Immature natural killer cell (primary cell): Measurements from ENCODE around the gene APCS. TPM values are rescaled to one million over a fixed set of nuclear protein-coding genes. Genes with fewer than 3 reads are reported as not detected.

Source experiments
- DNase-seq, 3 donors: peaks; one replicate each; pipeline ENCODE4 v3.0.0; 2022; ENCODE audit warnings: mixed read lengths in 1 of 3
- H3K27ac Mint-ChIP-seq, 6 donors: one replicate each; pipeline ENCODE4 v1.8.0; 2020; ENCODE audit warnings: mixed read lengths in 6 of 6, mild to moderate bottlenecking in 5 of 6, inconsistent platforms in 4 of 6, moderate library complexity in 3 of 6
- H3K27me3 Mint-ChIP-seq, 3 donors: one replicate each; pipeline ENCODE4 v1.8.0; 2020 to 2021; ENCODE audit warnings: low read depth in 3 of 3, mild to moderate bottlenecking in 3 of 3, mixed read lengths in 3 of 3, moderate library complexity in 3 of 3, inconsistent platforms in 1 of 3
- H3K36me3 Mint-ChIP-seq, 3 donors: one replicate each; pipeline ENCODE4 v1.8.0; 2020; ENCODE audit warnings: mixed read lengths in 3 of 3, inconsistent platforms in 2 of 3, mild to moderate bottlenecking in 2 of 3
- H3K4me1 Mint-ChIP-seq, 2 donors: one replicate each; pipeline ENCODE4 v1.8.0; 2020; ENCODE audit warnings: inconsistent platforms in 2 of 2, mild to moderate bottlenecking in 2 of 2, mixed read lengths in 2 of 2, moderate library complexity in 1 of 2
- H3K4me3 Mint-ChIP-seq, 5 donors: one replicate each; pipeline ENCODE4 v1.8.0; 2020; ENCODE audit warnings: mild to moderate bottlenecking in 5 of 5, mixed read lengths in 5 of 5, inconsistent platforms in 3 of 5, moderate library complexity in 3 of 5
- H3K9me3 Mint-ChIP-seq, 6 donors: one replicate each; pipeline ENCODE4 v1.8.0; 2020; ENCODE audit warnings: mild to moderate bottlenecking in 6 of 6, mixed read lengths in 6 of 6, inconsistent platforms in 4 of 6, moderate library complexity in 3 of 6
- polyA plus RNA-seq, 3 donors: library from polyadenylated mRNA; unstranded; fragments of 300-500 nt; fragmentation: Illumina TruSeq; gene quantifications; one replicate each; pipeline ENCODE4 v1.2.3, GENCODE V29; 2021

Gene APCS
- polyA plus RNA-seq, 3 donors from 2014 or later = not detected

DNA sequence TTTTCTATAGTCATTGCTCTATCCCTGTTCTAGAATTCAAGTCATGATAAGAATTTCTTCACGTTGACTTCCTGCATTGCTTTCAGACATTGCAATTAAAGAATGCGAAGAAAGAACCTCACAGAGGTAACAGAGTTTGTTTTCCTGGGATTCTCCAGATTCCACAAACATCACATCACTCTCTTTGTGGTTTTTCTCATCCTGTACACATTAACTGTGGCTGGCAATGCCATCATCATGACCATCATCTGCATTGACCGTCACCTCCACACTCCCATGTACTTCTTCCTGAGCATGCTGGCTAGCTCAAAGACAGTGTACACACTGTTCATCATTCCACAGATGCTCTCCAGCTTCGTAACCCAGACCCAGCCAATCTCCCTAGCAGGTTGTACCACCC is 10.6 kb downstream of the APCS start:
- H3K4me1 Mint-ChIP-seq = no peaks in the 10 kb centered on the region
- H3K4me3 Mint-ChIP-seq = no peak overlapping the region
- H3K27me3 Mint-ChIP-seq = peaks cover 6 to 11% (median 6%) of the 10 kb centered on the region in 3 donors
- no peaks in the 10 kb centered on the region for H3K36me3 Mint-ChIP-seq
- peaks cover 0 to 2% (median 0%) of the 10 kb centered on the region in 6 donors for H3K9me3 Mint-ChIP-seq
- DNase-seq = no peak
- H3K27ac Mint-ChIP-seq = no peak overlapping the region

DNA sequence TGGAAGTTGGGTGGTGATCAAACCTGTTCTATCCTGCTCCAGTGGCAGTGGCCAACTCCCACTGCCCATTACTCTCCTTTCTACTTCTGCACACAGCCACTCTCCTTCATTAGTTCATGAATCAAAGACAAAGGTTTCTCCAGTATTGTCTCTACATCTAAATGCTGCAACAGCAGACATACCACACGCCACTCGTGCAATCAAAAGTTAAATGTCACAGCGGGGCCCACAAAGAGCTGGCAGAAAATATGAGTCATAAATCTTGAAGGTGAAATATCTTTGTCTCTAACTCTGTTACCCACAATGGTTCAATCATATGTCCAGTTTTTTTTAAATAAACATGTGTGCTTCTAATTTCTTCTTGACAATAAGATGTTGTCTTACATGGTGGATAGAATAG is 13.3 kb downstream of the APCS start:
- Mint-ChIP-seq H3K4me3 (no peak overlapping the region), H3K4me1 (no peaks in the 10 kb centered on the region), H3K27ac (no peak overlapping the region), H3K27me3 (peaks cover 6 to 18% (median 8%) of the 10 kb centered on the region in 3 donors), H3K36me3 (no peaks in the 10 kb centered on the region), H3K9me3 (peaks cover 0 to 2% (median 0%) of the 10 kb centered on the region in 6 donors)
- no peak for DNase-seq

DNA sequence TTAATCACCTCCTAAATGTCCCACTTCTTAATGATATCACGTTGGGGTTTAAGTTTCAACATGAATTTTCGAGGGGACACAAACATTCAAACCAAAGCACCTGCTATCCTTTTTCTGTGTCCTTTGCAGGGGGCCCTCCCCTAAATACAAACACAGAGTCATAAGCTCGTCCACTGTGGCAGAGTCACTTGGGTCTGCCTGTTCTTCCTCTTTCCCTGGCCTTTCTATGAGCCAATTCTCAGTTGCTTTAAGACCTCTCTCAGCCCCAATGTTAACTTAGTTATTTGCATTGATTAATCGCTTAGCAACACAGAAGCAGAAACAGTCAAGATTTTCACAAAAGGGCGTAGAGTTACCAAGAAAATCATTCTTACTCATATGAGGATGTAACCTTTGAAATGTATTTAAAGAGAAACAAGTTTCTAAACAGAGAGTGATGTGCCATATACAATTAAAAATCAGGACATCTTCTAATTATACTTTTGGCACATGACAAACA is 14.9 kb downstream of the APCS start:
- DNase-seq = no peak
- Mint-ChIP-seq H3K4me3 (no peak overlapping the region), H3K27ac (no peak overlapping the region), H3K4me1 (no peaks in the 10 kb centered on the region), H3K9me3 (peaks cover 0 to 2% (median 0%) of the 10 kb centered on the region in 6 donors), H3K36me3 (no peaks in the 10 kb centered on the region), H3K27me3 (peaks cover 7 to 16% (median 8%) of the 10 kb centered on the region in 3 donors)

DNA sequence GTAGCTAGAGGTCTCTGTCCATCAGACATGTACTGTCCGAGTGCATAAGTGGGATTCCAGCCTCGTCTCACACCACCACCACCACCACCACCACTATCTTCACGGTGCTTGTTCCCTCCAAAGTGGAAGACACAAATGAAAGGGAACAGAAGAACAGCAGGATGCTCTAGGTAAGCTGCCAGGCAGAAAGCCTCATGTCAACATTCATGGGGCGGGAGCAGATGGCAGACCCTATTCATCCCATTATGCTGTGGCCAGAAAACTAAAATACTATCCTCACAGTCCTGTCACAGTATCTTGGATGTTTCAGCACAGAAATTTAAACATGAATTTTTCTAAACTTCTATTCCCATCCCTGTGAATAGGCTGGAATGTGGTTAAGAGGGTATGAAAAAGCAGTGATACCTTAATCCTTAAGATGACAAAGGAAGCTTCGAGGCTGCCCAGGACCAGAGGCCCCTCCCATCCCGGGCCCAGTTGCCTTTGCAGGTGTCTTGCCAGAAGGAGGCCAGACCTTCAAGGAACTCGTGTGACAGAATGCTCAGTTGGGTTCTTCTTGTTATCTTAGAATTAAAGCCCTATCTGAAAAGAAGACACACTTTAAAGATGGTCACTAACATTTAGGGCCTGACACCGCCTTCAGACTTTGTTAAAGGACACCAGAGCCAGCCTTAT is 24.7 kb downstream of the APCS start:
- peaks cover 0 to 5% (median under 1%) of the 10 kb centered on the region in 6 donors for H3K9me3 Mint-ChIP-seq
- H3K27ac Mint-ChIP-seq = no peak overlapping the region
- no peak for DNase-seq
- H3K36me3 Mint-ChIP-seq = no peaks in the 10 kb centered on the region
- no peaks in the 10 kb centered on the region for H3K4me1 Mint-ChIP-seq
- peaks cover 0 to 8% (median 1%) of the 10 kb centered on the region in 3 donors for H3K27me3 Mint-ChIP-seq
- H3K4me3 Mint-ChIP-seq = no peak overlapping the region

DNA sequence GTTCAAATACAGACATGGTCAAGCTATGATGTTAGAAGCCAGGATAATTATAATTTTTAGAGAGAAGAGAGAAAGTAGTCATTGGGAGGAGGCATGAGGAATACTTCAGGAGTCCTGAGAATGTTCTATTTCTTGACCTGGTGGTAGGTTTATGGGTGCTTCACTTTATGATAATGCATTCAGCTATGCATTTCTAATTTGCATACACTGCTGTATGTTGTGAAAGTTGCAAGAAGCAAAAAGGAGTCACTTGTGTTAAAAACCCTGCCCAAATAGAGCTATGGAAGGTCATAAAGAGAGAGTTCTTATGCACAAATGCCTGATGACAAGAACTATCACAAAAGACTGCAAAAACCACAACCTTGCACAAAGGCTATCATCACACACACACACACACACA is 45.3 kb downstream of the APCS start:
- Mint-ChIP-seq H3K4me1 (no peaks in the 10 kb centered on the region), H3K9me3 (no peaks in the 10 kb centered on the region), H3K27ac (no peak overlapping the region), H3K27me3 (peaks cover 5 to 6% (median 5%) of the 10 kb centered on the region in 3 donors), H3K36me3 (no peaks in the 10 kb centered on the region), H3K4me3 (no peak overlapping the region)
- no peak for DNase-seq

Other genes starting within 250 kb of the APCS start
- gene OR10J4, start 155.6 kb upstream of the APCS start, polyA plus RNA-seq = not detected
- not detected for gene OR10J1, start 148.1 kb upstream of the APCS start, polyA plus RNA-seq
- gene OR10J5, start 51.8 kb upstream of the APCS start, polyA plus RNA-seq = not detected
- gene CRP, start 126.8 kb downstream of the APCS start, polyA plus RNA-seq = not detected
- 100 to 1,000 TPM; 120 to 160 (median 122) TPM for gene DUSP23, start 193.1 kb downstream of the APCS start, polyA plus RNA-seq
- 100 to 1,000 TPM; 234 to 442 (median 407) TPM for gene FCRL6, start 214.5 kb downstream of the APCS start, polyA plus RNA-seq
- gene SLAMF8, start 239.0 kb downstream of the APCS start, polyA plus RNA-seq = 10 to 100 TPM in 1 of 3 donors, 1 to 10 TPM in 2; 4.0 to 17.1 (median 6.9) TPM